Peyer's patch (tissue), 4 donors: ENCODE measurements around the gene IMMP2L.

ENCODE experiments used
- POLR2A ChIP-seq, 2 donors: fragments of 450-650 bp; IDR thresholded peaks; one replicate each; pipeline ENCODE4 v1.5.1; 2017; ENCODE audit warnings: antibody characterized with exemption in 2 of 2, mild to moderate bottlenecking in 2 of 2, moderate library complexity in 2 of 2
- TF ChIP-seq, protein P1 (sequence below), 6 experiments: fragments of 450-650 bp in 4 of 6; fragments of 200-600 bp in 2 of 6; sonication (generic) in 1 of 6; IDR thresholded peaks; one replicate each; pipeline ENCODE4 v1.5.1; 2017 to 2019; ENCODE audit warnings: antibody characterized with exemption in 6 of 6, mild to moderate bottlenecking in 3 of 6, moderate library complexity in 1 of 6

DNA sequence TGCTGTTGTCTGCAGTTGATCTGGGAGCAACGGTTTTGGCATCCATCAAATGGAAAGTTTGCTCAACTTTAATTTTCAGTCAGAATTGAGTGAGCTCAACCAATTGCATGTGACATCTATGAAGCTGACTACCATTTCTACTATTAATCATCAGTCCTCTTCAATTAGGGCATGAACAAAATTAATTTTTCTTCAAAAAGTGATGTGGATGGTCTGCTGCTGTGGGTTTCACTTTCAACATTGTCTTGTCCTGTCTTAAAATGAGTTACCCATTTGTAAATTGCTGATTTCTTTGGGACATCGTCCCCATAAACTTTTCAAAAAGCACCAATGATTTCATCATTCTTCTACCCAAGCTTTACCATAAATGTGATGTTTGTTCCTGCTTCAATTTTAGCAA, 648.0 kb downstream of the IMMP2L start:
- TF ChIP-seq, protein P1, sequence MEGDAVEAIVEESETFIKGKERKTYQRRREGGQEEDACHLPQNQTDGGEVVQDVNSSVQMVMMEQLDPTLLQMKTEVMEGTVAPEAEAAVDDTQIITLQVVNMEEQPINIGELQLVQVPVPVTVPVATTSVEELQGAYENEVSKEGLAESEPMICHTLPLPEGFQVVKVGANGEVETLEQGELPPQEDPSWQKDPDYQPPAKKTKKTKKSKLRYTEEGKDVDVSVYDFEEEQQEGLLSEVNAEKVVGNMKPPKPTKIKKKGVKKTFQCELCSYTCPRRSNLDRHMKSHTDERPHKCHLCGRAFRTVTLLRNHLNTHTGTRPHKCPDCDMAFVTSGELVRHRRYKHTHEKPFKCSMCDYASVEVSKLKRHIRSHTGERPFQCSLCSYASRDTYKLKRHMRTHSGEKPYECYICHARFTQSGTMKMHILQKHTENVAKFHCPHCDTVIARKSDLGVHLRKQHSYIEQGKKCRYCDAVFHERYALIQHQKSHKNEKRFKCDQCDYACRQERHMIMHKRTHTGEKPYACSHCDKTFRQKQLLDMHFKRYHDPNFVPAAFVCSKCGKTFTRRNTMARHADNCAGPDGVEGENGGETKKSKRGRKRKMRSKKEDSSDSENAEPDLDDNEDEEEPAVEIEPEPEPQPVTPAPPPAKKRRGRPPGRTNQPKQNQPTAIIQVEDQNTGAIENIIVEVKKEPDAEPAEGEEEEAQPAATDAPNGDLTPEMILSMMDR (IDR thresholded peaks at IDR 0.05): no peak
- TF ChIP-seq POLR2A (IDR thresholded peaks at IDR 0.05): no peak
